DOHH2 (cell line): Measurements from ENCODE around the gene KSR1.

Source experiments
- H3F3A ChIP-seq: fragments of 200-600 bp; sonication (generic), shearing (Covaris generic); 2 replicates; pipeline ENCODE4 v1.6.0; 2016; ENCODE audit warnings: antibody characterized with exemption, mild to moderate bottlenecking; ENCODE audit not compliant: control insufficient read depth, insufficient read depth
- H3K27ac ChIP-seq: fragments of 200-600 bp; sonication (generic); 2 replicates; pipeline ENCODE4 v1.5.1; 2014; ENCODE audit warnings: low read depth, mild to moderate bottlenecking, low read length, moderate library complexity
- H3K27me3 ChIP-seq: fragments of 200-600 bp; sonication (generic); 2 replicates; pipeline ENCODE4 v1.6.1; 2014; ENCODE audit warnings: mild to moderate bottlenecking, low read length, mixed read lengths; ENCODE audit not compliant: control insufficient read depth
- H3K36me3 ChIP-seq: fragments of 200-600 bp; sonication (generic); 2 replicates; pipeline ENCODE4 v1.6.1; 2014; ENCODE audit warnings: mild to moderate bottlenecking, low read length, moderate library complexity, mixed read lengths; ENCODE audit not compliant: control insufficient read depth
- H3K4me1 ChIP-seq: fragments of 200-600 bp; sonication (generic); 2 replicates; pipeline ENCODE4 v1.6.1; 2014; ENCODE audit warnings: mild to moderate bottlenecking, low read length, mixed read lengths; ENCODE audit not compliant: control insufficient read depth
- H3K4me2 ChIP-seq: fragments of 200-600 bp; sonication (generic); 2 replicates; pipeline ENCODE4 v1.6.0; 2014; ENCODE audit warnings: mild to moderate bottlenecking, low read length, moderate library complexity
- H3K4me3 ChIP-seq: fragments of 200-600 bp; sonication (generic); 2 replicates; pipeline ENCODE4 v1.5.1; 2014; ENCODE audit warnings: mild to moderate bottlenecking, low read length, mixed read lengths
- H3K79me2 ChIP-seq: fragments of 200-600 bp; sonication (generic); 2 replicates; pipeline ENCODE4 v1.6.1; 2014; ENCODE audit warnings: mild to moderate bottlenecking, low read length, mixed read lengths; ENCODE audit not compliant: control insufficient read depth
- H3K9me2 ChIP-seq: fragments of 200-600 bp; sonication (generic); replicated peaks from 2 replicates; pipeline ENCODE4 v1.6.1; 2014; ENCODE audit warnings: mild to moderate bottlenecking, low read length, mixed read lengths; ENCODE audit not compliant: control insufficient read depth
- H3K9me3 ChIP-seq: fragments of 200-600 bp; sonication (generic); 2 replicates; pipeline ENCODE4 v1.6.1; 2014; ENCODE audit warnings: antibody characterized with exemption, low read length, mixed read lengths; ENCODE audit not compliant: control insufficient read depth, insufficient read depth
- H4K20me1 ChIP-seq: fragments of 200-600 bp; sonication (generic); 2 replicates; pipeline ENCODE4 v1.6.0; 2014; ENCODE audit warnings: low read depth, mild to moderate bottlenecking, antibody characterized with exemption, low read length, moderate library complexity; ENCODE audit not compliant: control insufficient read depth, insufficient read depth
- EZH2phosphoT487 ChIP-seq: fragments of 200-600 bp; sonication (generic); IDR thresholded peaks from 2 replicates; pipeline ENCODE4 v1.6.1; 2017; ENCODE audit warnings: borderline replicate concordance, mild to moderate bottlenecking, antibody characterized with exemption, low read length, moderate library complexity, mixed read lengths
- TF ChIP-seq, protein P1 (sequence below): fragments of 200-600 bp; sonication (generic); IDR thresholded peaks from one replicate; pipeline ENCODE4 v1.5.1; 2014; ENCODE audit warnings: antibody characterized with exemption, mild to moderate bottlenecking, low read depth, low read length; ENCODE audit not compliant: poor library complexity, severe bottlenecking

Gene KSR1

DNA sequence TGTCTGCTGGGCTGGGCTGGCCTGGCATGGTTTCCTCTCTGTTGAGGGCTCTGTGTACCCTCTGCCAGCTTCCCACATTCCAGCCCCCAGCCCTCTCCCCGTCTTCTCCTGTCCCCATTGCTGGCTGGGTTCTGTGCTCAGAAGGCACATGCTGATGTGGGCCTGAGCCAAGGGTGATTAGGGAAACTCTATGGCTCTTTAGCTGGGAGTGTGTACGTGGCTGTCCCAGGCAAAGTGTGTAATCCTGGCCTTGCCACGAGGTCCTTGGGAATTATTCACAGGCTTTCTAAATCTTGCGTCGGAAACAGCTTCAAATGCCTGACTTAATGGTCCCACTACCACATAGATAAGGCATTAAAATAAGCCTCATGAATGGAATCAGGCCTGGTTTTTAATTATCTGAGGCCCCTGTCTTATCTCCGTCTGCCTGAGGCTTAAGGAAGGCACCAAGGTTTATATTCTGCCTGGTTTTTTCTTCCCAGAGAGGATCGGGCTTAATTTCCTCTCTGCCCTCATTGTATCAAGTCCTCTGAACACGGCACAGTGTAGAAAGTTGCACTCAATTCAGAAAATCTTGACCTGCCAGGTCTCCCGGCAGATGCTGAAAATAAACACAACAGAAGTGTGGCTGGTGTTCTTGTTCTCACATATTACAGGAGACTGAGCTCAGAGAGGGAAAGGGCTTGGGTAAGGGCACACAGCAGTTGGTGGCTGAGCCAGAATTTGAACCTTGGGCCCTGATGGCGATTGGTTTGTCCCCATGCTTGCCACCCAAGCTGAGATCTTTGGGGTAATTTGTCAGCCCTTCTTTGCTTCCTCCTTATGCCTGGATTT lies 121.9 kb downstream of the KSR1 start:
- Histone ChIP-seq H3K79me2 (no peaks in the 10 kb centered on the region), H4K20me1 (no peaks in the 10 kb centered on the region), H3K36me3 (no peaks in the 10 kb centered on the region), H3K4me1 (no peaks in the 10 kb centered on the region), H3K4me3 (no peak overlapping the region), H3K27me3 (no peaks in the 10 kb centered on the region), H3K9me3 (no peaks in the 10 kb centered on the region), H3K9me2 (no peaks in the 10 kb centered on the region), H3K27ac (no peak overlapping the region), H3F3A (no peaks in the 10 kb centered on the region), H3K4me2 (no peak overlapping the region)
- no peak for TF ChIP-seq EZH2phosphoT487
- TF ChIP-seq, protein P1, sequence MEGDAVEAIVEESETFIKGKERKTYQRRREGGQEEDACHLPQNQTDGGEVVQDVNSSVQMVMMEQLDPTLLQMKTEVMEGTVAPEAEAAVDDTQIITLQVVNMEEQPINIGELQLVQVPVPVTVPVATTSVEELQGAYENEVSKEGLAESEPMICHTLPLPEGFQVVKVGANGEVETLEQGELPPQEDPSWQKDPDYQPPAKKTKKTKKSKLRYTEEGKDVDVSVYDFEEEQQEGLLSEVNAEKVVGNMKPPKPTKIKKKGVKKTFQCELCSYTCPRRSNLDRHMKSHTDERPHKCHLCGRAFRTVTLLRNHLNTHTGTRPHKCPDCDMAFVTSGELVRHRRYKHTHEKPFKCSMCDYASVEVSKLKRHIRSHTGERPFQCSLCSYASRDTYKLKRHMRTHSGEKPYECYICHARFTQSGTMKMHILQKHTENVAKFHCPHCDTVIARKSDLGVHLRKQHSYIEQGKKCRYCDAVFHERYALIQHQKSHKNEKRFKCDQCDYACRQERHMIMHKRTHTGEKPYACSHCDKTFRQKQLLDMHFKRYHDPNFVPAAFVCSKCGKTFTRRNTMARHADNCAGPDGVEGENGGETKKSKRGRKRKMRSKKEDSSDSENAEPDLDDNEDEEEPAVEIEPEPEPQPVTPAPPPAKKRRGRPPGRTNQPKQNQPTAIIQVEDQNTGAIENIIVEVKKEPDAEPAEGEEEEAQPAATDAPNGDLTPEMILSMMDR: no peak

DNA sequence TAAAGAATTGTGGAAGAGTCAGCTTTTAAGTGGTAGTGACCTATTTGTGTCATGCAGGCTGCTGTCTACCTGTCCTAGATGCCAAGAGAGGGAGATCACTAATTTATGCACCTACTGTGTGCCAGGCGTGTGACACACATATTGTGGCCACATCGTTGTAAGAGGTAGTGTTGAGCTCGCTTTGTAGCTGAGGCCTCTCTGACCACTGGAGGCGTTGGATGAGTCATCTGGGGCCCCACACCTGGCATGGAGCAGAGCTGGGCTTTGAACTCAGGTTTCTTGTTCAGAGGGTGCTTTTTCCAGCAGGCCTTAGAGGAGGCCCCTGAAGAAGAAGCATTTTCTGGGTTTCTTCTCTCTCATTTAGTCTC lies 122.5 kb downstream of the KSR1 start:
- Histone ChIP-seq H3K27ac (no peak overlapping the region), H3K4me1 (no peaks in the 10 kb centered on the region), H3K36me3 (no peaks in the 10 kb centered on the region), H3K9me3 (no peaks in the 10 kb centered on the region), H3K9me2 (no peaks in the 10 kb centered on the region), H3K79me2 (no peaks in the 10 kb centered on the region), H4K20me1 (no peaks in the 10 kb centered on the region), H3K4me3 (no peak overlapping the region), H3K27me3 (no peaks in the 10 kb centered on the region), H3K4me2 (no peak overlapping the region), H3F3A (no peaks in the 10 kb centered on the region)
- TF ChIP-seq EZH2phosphoT487: no peak
- TF ChIP-seq, protein P1: no peak

DNA sequence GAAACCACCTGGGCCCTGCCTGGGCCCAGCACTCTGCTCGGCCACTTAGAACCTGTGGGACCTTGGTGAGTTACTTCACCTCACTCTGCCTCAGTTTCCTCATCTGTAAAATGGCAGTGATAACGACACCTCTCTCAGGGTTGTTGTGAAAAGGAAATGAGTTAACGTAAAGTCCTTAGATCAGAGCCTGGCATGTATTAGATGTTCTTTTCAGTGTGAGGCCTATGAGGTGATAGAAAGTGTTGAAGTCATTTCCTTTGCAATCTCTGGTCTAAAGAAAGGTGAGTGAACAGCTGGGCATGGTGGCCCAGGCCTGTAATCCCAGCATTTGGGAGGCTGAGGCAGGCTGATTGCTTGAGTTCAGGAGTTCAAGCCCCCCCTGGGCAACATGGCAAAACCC lies 123.1 kb downstream of the KSR1 start:
- Histone ChIP-seq H3K27me3 (no peaks in the 10 kb centered on the region), H3K4me2 (no peak overlapping the region), H3K79me2 (no peaks in the 10 kb centered on the region), H3K9me3 (no peaks in the 10 kb centered on the region), H3K4me1 (no peaks in the 10 kb centered on the region), H3K27ac (no peak overlapping the region), H3K9me2 (no peaks in the 10 kb centered on the region), H3F3A (no peaks in the 10 kb centered on the region), H3K4me3 (no peak overlapping the region), H3K36me3 (no peaks in the 10 kb centered on the region), H4K20me1 (no peaks in the 10 kb centered on the region)
- TF ChIP-seq EZH2phosphoT487: no peak
- TF ChIP-seq, protein P1: no peak
